HepG2 (cell line): Measurements from ENCODE around the gene CNDP1. TPM values are rescaled to one million over a fixed set of nuclear protein-coding genes. Genes with fewer than 3 reads are reported as not detected.

Experiments used
- ARID5B ChIP-seq: IDR thresholded peaks from 2 replicates; pipeline ENCODE4 v1.4.0; 2020; ENCODE audit warnings: mild to moderate bottlenecking, missing genetic modification reagents
- ARNT ChIP-seq: fragments of 450-650 bp; IDR thresholded peaks from 2 replicates; pipeline ENCODE4 v1.6.1; 2017
- ASH2L ChIP-seq: fragments of 300-600, 200-600 bp; sonication (generic); IDR thresholded peaks from 2 replicates; pipeline ENCODE4 v1.7.0; 2017; ENCODE audit warnings: low read depth, mild to moderate bottlenecking, moderate library complexity, mixed read lengths, low read length; ENCODE audit not compliant: insufficient read length
- CREBL2 ChIP-seq: sonication (generic); formaldehyde crosslinking; IDR thresholded peaks from 2 replicates; pipeline ENCODE4 v1.8.1; 2023; ENCODE audit warnings: missing genetic modification reagents, mild to moderate bottlenecking, borderline replicate concordance
- EP300 ChIP-seq, 3 experiments: sonication (generic) in 1 of 3; formaldehyde crosslinking in 1 of 3; IDR thresholded peaks; 2 replicates each; pipeline versions ENCODE4 v1.5.1 to v1.6.1; 2011 to 2020; ENCODE audit warnings: low read depth in 2 of 3, low read length in 2 of 3, borderline replicate concordance in 1 of 3, improper control_type of control experiment in 1 of 3, mild to moderate bottlenecking in 1 of 3, missing genetic modification reagents in 1 of 3, moderate library complexity in 1 of 3
- GATAD1 ChIP-seq: IDR thresholded peaks from 2 replicates; pipeline ENCODE4 v1.6.1; 2016; ENCODE audit warnings: missing genetic modification reagents, missing compliant biosample characterization
- KAT8 ChIP-seq: IDR thresholded peaks from 2 replicates; pipeline ENCODE4 v1.6.1; 2016; ENCODE audit warnings: missing genetic modification reagents, missing compliant biosample characterization
- KLF11 ChIP-seq: IDR thresholded peaks from 2 replicates; pipeline ENCODE4 v1.6.1; 2016; ENCODE audit warnings: missing compliant biosample characterization
- KLF15 ChIP-seq: sonication (generic); formaldehyde crosslinking; IDR thresholded peaks from 2 replicates; pipeline ENCODE4 v1.8.1; 2023; ENCODE audit warnings: borderline replicate concordance, mild to moderate bottlenecking, inconsistent platforms, missing genetic modification reagents, mixed read lengths
- LCORL ChIP-seq, 2 experiments: fragments of 450-650 bp in 1 of 2; sonication (generic) in 1 of 2; formaldehyde crosslinking in 1 of 2; IDR thresholded peaks; 2 replicates each; pipeline versions ENCODE4 v1.5.0 to v1.6.1; 2017 to 2020; ENCODE audit warnings: antibody characterized with exemption in 1 of 2, missing genetic modification reagents in 1 of 2
- MXD1 ChIP-seq: sonication (generic); formaldehyde crosslinking; IDR thresholded peaks from 2 replicates; pipeline ENCODE4 v1.4.0; 2020; ENCODE audit warnings: mild to moderate bottlenecking, missing genetic modification reagents
- NCOR1 ChIP-seq: fragments of 200-600 bp; sonication (generic); IDR thresholded peaks from 2 replicates; pipeline ENCODE4 v1.7.0; 2017; ENCODE audit warnings: antibody characterized with exemption, low read length, borderline replicate concordance
- RAD51 ChIP-seq: fragments of 450-650 bp; IDR thresholded peaks from 2 replicates; pipeline ENCODE4 v1.6.1; 2016; ENCODE audit warnings: borderline replicate concordance
- REPIN1 ChIP-seq: sonication (generic); formaldehyde crosslinking; IDR thresholded peaks from 2 replicates; pipeline ENCODE4 v1.8.0; 2022; ENCODE audit warnings: missing genetic modification reagents, low read depth, mild to moderate bottlenecking, borderline replicate concordance
- RFXANK ChIP-seq: IDR thresholded peaks from 2 replicates; pipeline ENCODE4 v1.6.1; 2016
- SMARCC2 ChIP-seq: fragments of 450-650 bp; IDR thresholded peaks from 2 replicates; pipeline ENCODE4 v1.6.1; 2017; ENCODE audit warnings: antibody characterized with exemption, mild to moderate bottlenecking
- SOX5 ChIP-seq: IDR thresholded peaks from 2 replicates; pipeline ENCODE4 v1.6.1; 2016; ENCODE audit warnings: borderline replicate concordance
- SPEN ChIP-seq: sonication (generic); formaldehyde crosslinking; IDR thresholded peaks from 2 replicates; pipeline ENCODE4 v1.5.1; 2020; ENCODE audit warnings: low read depth, mild to moderate bottlenecking, missing genetic modification reagents
- THAP7 ChIP-seq: sonication (generic); formaldehyde crosslinking; IDR thresholded peaks from 2 replicates; pipeline ENCODE4 v1.8.1; 2023; ENCODE audit warnings: mild to moderate bottlenecking, missing genetic modification reagents
- ZEB1 ChIP-seq: IDR thresholded peaks from 2 replicates; pipeline ENCODE4 v1.6.1; 2012; ENCODE audit warnings: mild to moderate bottlenecking, low read depth, inconsistent platforms; ENCODE audit not compliant: insufficient replicate concordance
- ZNF556 ChIP-seq: sonication (generic); formaldehyde crosslinking; IDR thresholded peaks from 2 replicates; pipeline ENCODE4 v1.4.0; 2020; ENCODE audit warnings: mild to moderate bottlenecking, missing genetic modification reagents, borderline replicate concordance
- ZNF660 ChIP-seq: sonication (generic); formaldehyde crosslinking; IDR thresholded peaks from 2 replicates; pipeline ENCODE4 v1.5.1; 2020; ENCODE audit warnings: mild to moderate bottlenecking, low read depth, missing genetic modification reagents, borderline replicate concordance
- ZNF761 ChIP-seq: sonication (generic); formaldehyde crosslinking; conservative IDR thresholded peaks from 2 replicates; pipeline ENCODE4 v1.4.0; 2020; ENCODE audit warnings: mild to moderate bottlenecking, missing genetic modification reagents
- polyA plus RNA-seq, 8 experiments: library from polyadenylated mRNA; depleted of rRNA in 3 of 8; stranded (reverse) in 7 of 8; unstranded in 1 of 8; fragments of >200 nt; fragmentation: Illumina TruSeq in 4 of 8; extraction: Trizol in 4 of 8; gene quantifications; 2 replicates each; pipeline versions ENCODE4 v1.2.1 to v1.2.3, GENCODE V29; 2011 to 2016; ENCODE audit warnings: low read depth in 4 of 8, missing spikeins in 1 of 8, mixed read lengths in 1 of 8; ENCODE audit not compliant: insufficient read depth in 1 of 8
- total RNA-seq, 5 experiments: library from RNA; depleted of rRNA; stranded (reverse); fragments of >200 nt; fragmentation: Illumina TruSeq; extraction: Trizol; gene quantifications; 2 replicates each; pipeline ENCODE4 v1.2.3, GENCODE V29; 2016; ENCODE audit warnings: low read depth in 1 of 5

The CNDP1 gene
- total and polyA plus RNA-seq, 2 of the 13 experiments (the other 11 are each of a cell fraction or from before 2014, with no cell fraction given): 0.01 TPM; not detected in 1

- TF ChIP-seq RAD51 (peak; percentile 64), CREBL2 (CRISPR knock-in tag) (no peak), MXD1 (peak; percentile 92; the same call in 1 of the 2 replicates), ZEB1 (no peak), REPIN1 (CRISPR knock-in tag) (peak; percentile 18), SMARCC2 (no peak), RFXANK (CRISPR knock-in tag) (peak; percentile 41; the same call in 1 of the 2 replicates), SOX5 (CRISPR knock-in tag) (peak; percentile 14; the same call in 1 of the 2 replicates), KLF15 (0 out of 2 replicates have a peak, but pooled peaks have one; percentile 23), THAP7 (CRISPR knock-in tag) (0 out of 2 replicates have a peak, but pooled peaks have one; percentile 3), EP300 (IDR thresholded peaks at IDR 0.05; ENCODE audit: low read depth in 2 of 2, low read length in 2 of 2) (no peak; a peak in 1 of 4 replicates), EP300 (CRISPR knock-in tag; IDR thresholded peaks at IDR 0.05; ENCODE audit: borderline replicate concordance) (peak; percentile 10; the same call in 1 of the 2 replicates), KAT8 (peak; percentile 59; the same call in 1 of the 2 replicates), ARNT (no peak), KLF11 (peak; percentile 78; the same call in 1 of the 2 replicates), NCOR1 (peak; percentile 23; the same call in 1 of the 2 replicates), ASH2L (peak; percentile 35), LCORL (IDR thresholded peaks at IDR 0.05) (no peak), LCORL (CRISPR knock-in tag; IDR thresholded peaks at IDR 0.05) (0 out of 2 replicates have a peak, but pooled peaks have one; percentile 57), ZNF761 (CRISPR knock-in tag) (peak; percentile 54; the same call in 1 of the 2 replicates), ZNF556 (CRISPR knock-in tag) (no peak), ZNF660 (no peak), SPEN (CRISPR knock-in tag) (peak; percentile 76; the same call in 1 of the 2 replicates), GATAD1 (CRISPR knock-in tag) (peak; percentile 60; the same call in 1 of the 2 replicates), ARID5B (CRISPR knock-in tag) (peak; percentile 46; the same call in 1 of the 2 replicates)
Observed at GRCh38 chr18:74495581-74496507, 38.5 kb upstream of the CNDP1 start, which contains the start of gene CNDP2 (continued).
